Activated B cell treated with CpG ODN at 0.5 μM for 24 hours (primary cell): ENCODE measurements around the gene ANKIB1. TPM values are rescaled to one million over a fixed set of nuclear protein-coding genes. Genes with fewer than 3 reads are reported as not detected.

Experiments
- ATAC-seq: fragments of 200-7000 bp; cut with Tn5 transposase; one replicate; pipeline ENCODE4 v1.10.0; 2021; ENCODE audit warnings: low read depth, mild to moderate bottlenecking, moderate library complexity
- CTCF ChIA-PET: fragments of 350-600 bp; sonication (Branson Sonifier 250); formaldehyde crosslinking; loops from one replicate; lab custom pipeline; 2021; ENCODE audit warnings: antibody characterized with exemption; lab: Charles Lee
- POLR2A ChIA-PET: fragments of 350-600 bp; sonication (Branson Sonifier 250); formaldehyde crosslinking; loops from one replicate; lab custom pipeline; 2021; ENCODE audit warnings: antibody characterized with exemption; lab: Charles Lee
- DNase-seq: peaks from one replicate; pipeline ENCODE4 v3.0.0; 2022
- H3K27ac Mint-ChIP-seq: one replicate; pipeline ENCODE4 v1.8.0; 2020; ENCODE audit warnings: mixed read lengths
- H3K27me3 Mint-ChIP-seq: one replicate; pipeline ENCODE4 v1.8.0; 2021; ENCODE audit warnings: mixed read lengths
- H3K36me3 Mint-ChIP-seq: one replicate; pipeline ENCODE4 v1.8.0; 2021; ENCODE audit warnings: low read depth, mixed read lengths
- H3K4me1 Mint-ChIP-seq: one replicate; pipeline ENCODE4 v1.8.0; 2021; ENCODE audit warnings: mixed read lengths
- H3K4me3 Mint-ChIP-seq: one replicate; pipeline ENCODE4 v1.8.0; 2020; ENCODE audit warnings: mild to moderate bottlenecking, mixed read lengths
- H3K9me3 Mint-ChIP-seq: one replicate; pipeline ENCODE4 v1.8.0; 2020; ENCODE audit warnings: mixed read lengths
- intact Hi-C: fragments of 100-400 bp; cut with micrococcal nuclease; formaldehyde crosslinking; loops from one replicate; pipeline ENCODE4 v1.15.1; 2024
- total RNA-seq: library from RNA; stranded (reverse); gene quantifications from 2 replicates; pipeline ENCODE4 v1.2.3, GENCODE V29; 2022
- TF ChIP-seq, protein P1 (sequence below): fragments of 200-600 bp; IDR thresholded peaks from one replicate; pipeline ENCODE4 v1.8.0; 2022; ENCODE audit warnings: antibody characterized with exemption, mild to moderate bottlenecking

The ANKIB1 gene
- total RNA-seq, 1 donor from 2014 or later = 50.6 TPM

DNA sequence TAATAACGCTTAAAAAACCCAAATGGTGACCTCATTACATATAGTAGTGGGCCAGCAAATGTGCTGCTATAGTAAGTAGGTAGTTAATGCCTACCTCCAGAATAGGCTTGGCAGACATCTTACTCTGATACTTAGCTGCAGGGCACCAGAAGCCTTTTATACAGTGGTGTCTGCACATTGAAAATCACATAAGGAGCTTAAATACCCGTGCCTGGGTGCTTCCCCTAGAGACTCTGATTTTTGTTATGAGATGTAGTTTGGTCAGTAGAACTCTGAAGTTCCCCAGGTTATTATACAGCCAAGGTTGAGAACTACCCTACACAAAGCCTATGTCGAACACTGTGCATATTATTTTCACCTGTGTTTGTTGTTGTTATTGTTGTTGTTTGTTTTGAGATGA lies 47.2 kb downstream of the ANKIB1 start:
- H3K27ac Mint-ChIP-seq = no peak overlapping the region

DNA sequence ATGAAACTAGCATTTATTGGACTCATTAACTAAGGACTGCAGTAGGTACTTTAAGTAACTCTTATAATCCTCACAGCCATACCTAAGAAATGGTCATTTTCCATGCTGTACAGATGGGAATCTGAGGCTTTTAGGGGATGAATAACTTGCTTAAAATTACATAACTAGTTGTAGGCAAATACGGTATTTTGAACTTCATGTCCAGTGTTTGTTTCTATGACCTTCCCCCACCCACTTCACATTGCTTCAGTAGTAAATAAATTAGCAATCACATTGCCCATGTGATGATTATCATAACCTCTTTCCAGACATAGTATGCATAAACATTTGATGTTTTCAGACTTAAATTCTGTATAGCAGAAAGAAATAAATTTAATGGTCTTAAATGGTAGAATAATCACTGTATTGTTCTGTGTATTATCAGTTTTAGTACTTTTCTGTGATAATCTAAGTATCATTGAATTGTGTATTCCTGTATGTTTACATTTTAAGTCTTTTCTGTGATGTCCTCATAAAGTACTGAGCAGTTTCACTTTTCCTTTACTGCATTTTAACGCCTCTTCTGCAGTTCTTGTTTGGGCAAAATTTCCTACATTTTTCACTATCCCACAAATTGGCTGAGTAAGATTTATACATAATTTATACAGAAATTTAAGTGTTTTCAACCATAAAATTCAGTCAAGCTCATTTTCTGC lies 48.3 kb downstream of the ANKIB1 start:
- Mint-ChIP-seq H3K4me3 (no peak overlapping the region), H3K4me1 (peaks cover 29% of the 10 kb centered on the region), H3K27ac (no peak overlapping the region), H3K9me3 (no peaks in the 10 kb centered on the region), H3K36me3 (peaks cover 24% of the 10 kb centered on the region), H3K27me3 (no peaks in the 10 kb centered on the region)
- CTCF ChIA-PET = no interaction called here
- TF ChIP-seq, protein P1, sequence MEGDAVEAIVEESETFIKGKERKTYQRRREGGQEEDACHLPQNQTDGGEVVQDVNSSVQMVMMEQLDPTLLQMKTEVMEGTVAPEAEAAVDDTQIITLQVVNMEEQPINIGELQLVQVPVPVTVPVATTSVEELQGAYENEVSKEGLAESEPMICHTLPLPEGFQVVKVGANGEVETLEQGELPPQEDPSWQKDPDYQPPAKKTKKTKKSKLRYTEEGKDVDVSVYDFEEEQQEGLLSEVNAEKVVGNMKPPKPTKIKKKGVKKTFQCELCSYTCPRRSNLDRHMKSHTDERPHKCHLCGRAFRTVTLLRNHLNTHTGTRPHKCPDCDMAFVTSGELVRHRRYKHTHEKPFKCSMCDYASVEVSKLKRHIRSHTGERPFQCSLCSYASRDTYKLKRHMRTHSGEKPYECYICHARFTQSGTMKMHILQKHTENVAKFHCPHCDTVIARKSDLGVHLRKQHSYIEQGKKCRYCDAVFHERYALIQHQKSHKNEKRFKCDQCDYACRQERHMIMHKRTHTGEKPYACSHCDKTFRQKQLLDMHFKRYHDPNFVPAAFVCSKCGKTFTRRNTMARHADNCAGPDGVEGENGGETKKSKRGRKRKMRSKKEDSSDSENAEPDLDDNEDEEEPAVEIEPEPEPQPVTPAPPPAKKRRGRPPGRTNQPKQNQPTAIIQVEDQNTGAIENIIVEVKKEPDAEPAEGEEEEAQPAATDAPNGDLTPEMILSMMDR = no peak
- POLR2A ChIA-PET = no interaction called here
- no peak for ATAC-seq
- intact Hi-C loops = loop anchor here (5.0 kb wide), 1 partner anchor 47 kb away; the partner anchor contains the start of genes ANKIB1 and KRIT1
- DNase-seq = no peak

More for the DNA sequence above, 47.2 kb downstream of the ANKIB1 start:
- TF ChIP-seq, protein P1 = no peak
- no peak for ATAC-seq
- POLR2A ChIA-PET = no interaction called here
- no peaks in the 10 kb centered on the region for H3K9me3 Mint-ChIP-seq
- H3K36me3 Mint-ChIP-seq = peaks cover 20% of the 10 kb centered on the region
- intact Hi-C loops = loop anchor here (5.0 kb wide), 1 partner anchor 46 kb away; the partner anchor contains the start of genes ANKIB1 and KRIT1
- CTCF ChIA-PET = no interaction called here
- no peak for DNase-seq
- no peak overlapping the region for H3K4me3 Mint-ChIP-seq
- peaks cover 29% of the 10 kb centered on the region for H3K4me1 Mint-ChIP-seq
- no peaks in the 10 kb centered on the region for H3K27me3 Mint-ChIP-seq

DNA sequence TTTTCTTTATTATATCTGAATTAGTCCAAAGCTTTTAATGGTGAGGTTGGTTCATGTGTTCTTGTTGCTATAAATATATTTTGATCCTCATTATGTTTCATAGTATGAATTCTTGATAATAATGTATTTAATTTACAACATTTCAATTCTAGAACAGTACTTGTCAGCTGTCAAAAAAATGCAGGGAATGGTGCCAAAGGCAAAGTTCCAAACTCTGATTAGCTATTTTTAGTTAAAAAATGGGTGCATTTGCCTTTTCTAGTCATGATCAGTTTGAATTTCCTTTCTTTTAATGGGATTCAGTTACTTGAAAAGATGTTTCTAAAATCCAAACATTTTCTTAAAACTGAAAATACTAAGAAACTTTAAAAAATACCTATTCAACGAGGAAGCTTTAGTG lies 49.6 kb downstream of the ANKIB1 start:
- intact Hi-C loops = no loop called here
- ChIA-PET CTCF (interaction anchor here (1.1 kb wide), 1 partner anchor 10 kb away, joined by 3 read pairs; no protein-coding TSS in a partner anchor), POLR2A (no interaction called here)
- TF ChIP-seq, protein P1 = no peak
- H3K4me1 Mint-ChIP-seq = peaks cover 22% of the 10 kb centered on the region
- no peak overlapping the region for H3K4me3 Mint-ChIP-seq
- H3K9me3 Mint-ChIP-seq = no peaks in the 10 kb centered on the region
- ATAC-seq (no peak), DNase-seq (no peak)
- H3K36me3 Mint-ChIP-seq = peaks cover 30% of the 10 kb centered on the region
- H3K27ac Mint-ChIP-seq = no peak overlapping the region
- H3K27me3 Mint-ChIP-seq = no peaks in the 10 kb centered on the region

DNA sequence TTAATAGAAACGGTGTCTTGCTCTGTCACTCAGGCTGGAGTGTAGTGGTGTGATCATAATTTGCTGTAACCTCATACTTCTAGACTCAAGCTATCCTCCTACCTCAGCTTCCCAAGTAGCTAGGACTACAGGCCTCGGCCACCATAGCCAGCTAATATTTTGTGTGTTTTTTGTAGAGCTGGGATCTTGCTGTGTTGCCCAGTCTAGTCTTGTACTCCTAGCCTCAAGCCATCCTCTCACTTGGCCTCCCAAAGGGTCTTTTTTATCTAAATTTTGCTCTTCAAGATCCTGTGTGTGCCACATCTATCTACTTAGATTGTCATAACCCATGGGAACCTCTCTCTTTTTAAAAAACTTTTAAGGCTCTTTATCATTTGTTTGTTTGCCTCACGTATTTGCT lies 50.5 kb downstream of the ANKIB1 start:
- Mint-ChIP-seq H3K4me3 (no peak overlapping the region), H3K9me3 (no peaks in the 10 kb centered on the region), H3K27ac (no peak overlapping the region), H3K27me3 (no peaks in the 10 kb centered on the region), H3K36me3 (peaks cover 37% of the 10 kb centered on the region), H3K4me1 (peaks cover 17% of the 10 kb centered on the region)
- TF ChIP-seq, protein P1 = no peak
- DNase-seq (no peak), ATAC-seq (no peak)
- CTCF ChIA-PET = interaction anchor here (1.1 kb wide), 1 partner anchor 11 kb away, joined by 3 read pairs; no protein-coding TSS in a partner anchor
- POLR2A ChIA-PET = no interaction called here
- intact Hi-C loops = no loop called here

DNA sequence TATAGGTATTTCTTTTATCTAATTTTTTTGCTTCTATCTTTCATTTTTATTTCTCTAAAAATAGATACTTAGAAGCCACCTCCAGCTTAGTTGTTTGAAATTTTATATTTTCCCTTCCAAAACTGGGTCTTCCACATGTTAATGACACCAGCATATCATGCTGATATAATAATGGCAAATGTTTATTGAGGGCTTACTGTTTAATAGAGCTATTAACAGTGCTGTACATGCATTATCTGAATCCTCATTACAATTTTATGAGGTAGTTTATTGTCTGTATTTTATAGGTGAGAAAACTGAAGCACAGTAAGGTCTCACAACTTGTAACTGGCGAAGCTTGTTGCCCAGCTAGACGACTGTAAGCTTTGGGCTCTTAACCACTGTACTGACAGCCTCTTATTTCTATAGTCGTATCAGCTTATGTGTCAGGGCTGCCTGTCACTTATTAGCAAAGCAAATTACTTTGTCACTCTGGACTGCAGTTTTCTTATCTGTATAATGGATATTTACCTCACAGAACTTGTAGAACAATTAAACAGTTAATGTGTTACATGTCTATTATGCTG lies 51.2 kb downstream of the ANKIB1 start:
- Mint-ChIP-seq H3K27me3 (no peaks in the 10 kb centered on the region), H3K4me3 (no peak overlapping the region), H3K9me3 (no peaks in the 10 kb centered on the region), H3K27ac (no peak overlapping the region), H3K36me3 (peaks cover 38% of the 10 kb centered on the region), H3K4me1 (peaks cover 12% of the 10 kb centered on the region)
- TF ChIP-seq, protein P1 = no peak
- ATAC-seq (no peak), DNase-seq (no peak)
- intact Hi-C loops = no loop called here
- POLR2A ChIA-PET = no interaction called here
- CTCF ChIA-PET = no interaction called here
